Gastroesophageal sphincter (tissue), 4 donors: ENCODE measurements around the gene PTK6. TPM values are rescaled to one million over a fixed set of nuclear protein-coding genes. Genes with fewer than 3 reads are reported as not detected.

Experiments
- ATAC-seq: fragments of 150-250 bp; one replicate; pipeline ENCODE4 v1.9.1; 2016; ENCODE audit warnings: mild to moderate bottlenecking, moderate library complexity
- H3K27ac ChIP-seq, 4 donors: fragments of 200-600 bp; sonication (generic) in 3 of 4; 1 replicate in 3 of 4; 2 replicates in 1 of 4; pipeline ENCODE4 v1.5.1; 2016 to 2019
- H3K27me3 ChIP-seq: fragments of 200-600 bp; sonication (generic); one replicate; pipeline ENCODE4 v1.5.1; 2019
- H3K36me3 ChIP-seq, 2 donors: fragments of 200-600 bp; sonication (generic); one replicate each; pipeline ENCODE4 v1.5.1; 2019; ENCODE audit warnings: control low read depth in 1 of 2
- H3K4me1 ChIP-seq, 3 donors: fragments of 200-600 bp; sonication (generic); 1 replicate in 2 of 3; 2 replicates in 1 of 3; pipeline ENCODE4 v1.5.1; 2016 to 2019; ENCODE audit warnings: control low read depth in 2 of 3
- H3K4me3 ChIP-seq, 2 donors: fragments of 200-600 bp; sonication (generic); one replicate each; pipeline ENCODE4 v1.5.1; 2019; ENCODE audit warnings: mild to moderate bottlenecking in 1 of 2, moderate library complexity in 1 of 2
- H3K9me3 ChIP-seq, 3 donors: fragments of 200-600 bp; sonication (generic); one replicate each; pipeline ENCODE4 v1.5.1; 2017 to 2019; ENCODE audit warnings: control low read depth in 2 of 3
- CTCF ChIP-seq, 4 experiments: fragments of 200-600 bp in 2 of 4; fragments of 450-650 bp in 2 of 4; sonication (generic) in 1 of 4; IDR thresholded peaks; one replicate each; pipeline ENCODE4 v1.5.1; 2017 to 2019; ENCODE audit warnings: antibody characterized with exemption in 4 of 4, mild to moderate bottlenecking in 2 of 4, moderate library complexity in 2 of 4
- EP300 ChIP-seq: sonication (generic); formaldehyde crosslinking; IDR thresholded peaks from one replicate; pipeline ENCODE4 v1.6.1; 2017; ENCODE audit warnings: antibody characterized with exemption, mild to moderate bottlenecking
- POLR2A ChIP-seq, 2 donors: fragments of 450-650 bp; IDR thresholded peaks; one replicate each; pipeline ENCODE4 v1.6.1; 2017; ENCODE audit warnings: antibody characterized with exemption in 2 of 2, mild to moderate bottlenecking in 2 of 2, moderate library complexity in 1 of 2
- POLR2AphosphoS5 ChIP-seq: sonication (generic); formaldehyde crosslinking; IDR thresholded peaks from one replicate; pipeline ENCODE4 v1.6.1; 2017; ENCODE audit warnings: antibody characterized with exemption
- WGBS, 2 donors: methylation state at CpG; one replicate each; pipeline ENCODE4 v1.1.5; 2018; ENCODE audit warnings: low coverage in 1 of 2; 5-methylcytosine and 5-hydroxymethylcytosine counted together
- total RNA-seq, 4 donors: library from RNA; depleted of rRNA; stranded (reverse); fragments of >200 nt; gene quantifications; one replicate each; pipeline ENCODE4 v1.1.0, GENCODE V29; 2016

The PTK6 gene
- total RNA-seq, 4 donors from 2014 or later, result 0.13 to 2.1 (median 0.42) TPM; not detected in 1

GRCh38 chr20:63563225-63563935 is 26.2 kb upstream of the PTK6 start:
- ATAC-seq, result no peak
- Histone ChIP-seq H3K27ac (no peak overlapping the region), H3K36me3 (peaks cover 0 to 96% of the 10 kb centered on the region in 2 donors), H3K4me1 (peaks cover 0 to 5% (median 0%) of the 10 kb centered on the region in 3 donors), H3K4me3 (no peak overlapping the region), H3K27me3 (peaks cover 4% of the 10 kb centered on the region), H3K9me3 (no peaks in the 10 kb centered on the region)
- WGBS, 2 donors, result 87% methylated on average over 6 of the region's 55 CpGs; no CpG with 5 or more reads in 1 of the 2 donors
- TF ChIP-seq POLR2A (IDR thresholded peaks at IDR 0.05), result no peak
- no peak for TF ChIP-seq EP300
- TF ChIP-seq POLR2AphosphoS5, result no peak
- TF ChIP-seq CTCF (IDR thresholded peaks at IDR 0.05), result no peak

GRCh38 chr20:63562461-63563224 is 25.5 kb upstream of the PTK6 start:
- H3K27ac ChIP-seq, result no peak overlapping the region
- no peak overlapping the region for H3K4me3 ChIP-seq
- no peak for ATAC-seq
- WGBS, 2 donors, result 100% methylated on average over 2 of the region's 54 CpGs; no CpG with 5 or more reads in 1 of the 2 donors
- peaks cover 8% of the 10 kb centered on the region for H3K27me3 ChIP-seq
- no peaks in the 10 kb centered on the region for H3K4me1 ChIP-seq
- no peaks in the 10 kb centered on the region for H3K9me3 ChIP-seq
- H3K36me3 ChIP-seq, result peaks cover 0 to 96% of the 10 kb centered on the region in 2 donors
- TF ChIP-seq EP300, result no peak
- TF ChIP-seq POLR2AphosphoS5, result no peak
- TF ChIP-seq CTCF (IDR thresholded peaks at IDR 0.05), result no peak
- TF ChIP-seq POLR2A (IDR thresholded peaks at IDR 0.05), result no peak

GRCh38 chr20:63561624-63562396 is 24.6 kb upstream of the PTK6 start:
- no peaks in the 10 kb centered on the region for H3K4me1 ChIP-seq

More at GRCh38 chr20:63561624-63562396, 24.6 kb upstream of the PTK6 start:
- Histone ChIP-seq H3K9me3 (no peaks in the 10 kb centered on the region), H3K4me3 (no peak overlapping the region), H3K27ac (no peak overlapping the region), H3K27me3 (peaks cover 8% of the 10 kb centered on the region), H3K36me3 (peaks cover 0 to 89% of the 10 kb centered on the region in 2 donors)
- no peak for ATAC-seq
- TF ChIP-seq CTCF (IDR thresholded peaks at IDR 0.05) (no peak), POLR2A (IDR thresholded peaks at IDR 0.05) (no peak), EP300 (no peak), POLR2AphosphoS5 (no peak)
- WGBS, 2 donors, result 91 to 100% methylated on average over 3 to 8 of the region's 36 CpGs
